H4 (cell line): ENCODE data around the gene PPP2R1B. TPM values are rescaled to one million over a fixed set of nuclear protein-coding genes. Genes with fewer than 3 reads are reported as not detected.
"Not testable (repeated sequence)": the region's sequence is repeated elsewhere in the genome, so short reads cannot be mapped to it uniquely, and the experiment has no call there.

Experiments
- DNase-seq: peaks from one replicate; pipeline ENCODE4 v3.0.0-alpha.2; 2015; ENCODE audit warnings: low spot score
- total RNA-seq: library from RNA; depleted of rRNA; stranded (reverse); fragments of >200 nt; shearing (Covaris generic); gene quantifications from 2 replicates; pipeline ENCODE4 v1.2.3, GENCODE V29; 2014

Gene PPP2R1B
- total RNA-seq, 1 experiment from 2014 or later: 42.4 TPM

DNA sequence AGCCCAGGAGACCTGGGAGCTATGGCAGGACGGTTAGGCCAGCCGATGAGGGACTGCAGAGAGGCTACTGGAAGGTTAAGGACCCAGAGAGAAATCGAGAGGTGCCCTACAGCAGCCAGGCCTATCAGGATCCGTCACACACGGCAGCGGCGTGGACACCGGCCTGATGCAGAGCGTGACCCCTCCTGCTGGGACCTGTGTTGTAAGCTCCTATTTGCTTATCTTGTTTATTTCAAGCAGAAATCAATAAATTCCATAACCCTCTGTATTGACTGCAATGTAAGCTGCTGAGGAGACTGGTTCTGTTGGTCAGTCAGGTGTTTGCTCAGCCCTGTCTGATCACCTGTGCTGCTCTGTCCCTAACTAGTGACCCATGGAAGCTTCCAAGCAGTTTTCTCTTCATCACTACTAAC lies 39.9 kb downstream of the PPP2R1B start:
- DNase-seq: no peak

DNA sequence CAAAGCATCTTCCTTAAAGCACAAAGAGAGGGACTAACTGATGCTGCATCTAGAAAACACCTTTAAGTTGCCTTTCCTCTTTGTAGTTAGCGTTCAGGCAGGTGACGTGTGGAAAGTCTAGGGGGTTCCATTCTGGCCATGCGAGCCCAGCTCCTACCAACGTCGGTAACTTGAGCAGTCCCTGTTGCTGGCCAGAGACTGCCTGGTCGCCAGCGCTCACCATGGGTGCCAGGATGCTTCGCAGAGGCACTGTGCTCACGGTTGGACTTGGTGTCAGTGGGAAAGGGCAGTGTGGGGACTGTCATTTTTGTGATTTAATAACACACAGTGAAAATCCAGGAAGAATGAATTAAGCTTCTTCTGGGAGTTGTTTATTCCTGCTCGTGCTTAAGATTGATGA lies 40.6 kb downstream of the PPP2R1B start:
- DNase-seq: no peak

DNA sequence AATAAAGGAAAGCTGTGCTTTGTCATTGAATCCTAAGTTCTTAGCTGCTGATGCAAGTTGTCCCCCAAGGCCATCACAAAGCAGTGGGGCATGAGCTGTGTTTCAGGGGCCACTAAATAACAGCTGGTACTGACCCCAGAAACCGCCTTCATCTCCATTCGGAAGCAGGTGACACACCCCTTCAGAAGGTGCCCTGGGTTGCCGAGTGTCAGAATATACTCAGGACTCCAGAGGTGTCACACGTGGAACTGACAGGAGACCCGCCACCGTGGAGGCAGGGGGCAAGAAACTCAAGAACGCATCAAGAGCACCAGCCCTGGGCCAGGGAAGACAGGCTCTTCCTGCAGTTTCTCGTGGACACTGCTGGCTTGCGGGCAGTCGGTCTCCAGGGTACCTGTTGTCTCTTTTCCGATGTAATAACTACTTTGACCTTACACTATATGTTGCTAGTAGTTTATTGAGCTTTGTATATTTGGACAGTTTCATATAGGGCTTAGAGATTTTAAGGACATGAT lies 41.5 kb downstream of the PPP2R1B start:
- DNase-seq: no peak

DNA sequence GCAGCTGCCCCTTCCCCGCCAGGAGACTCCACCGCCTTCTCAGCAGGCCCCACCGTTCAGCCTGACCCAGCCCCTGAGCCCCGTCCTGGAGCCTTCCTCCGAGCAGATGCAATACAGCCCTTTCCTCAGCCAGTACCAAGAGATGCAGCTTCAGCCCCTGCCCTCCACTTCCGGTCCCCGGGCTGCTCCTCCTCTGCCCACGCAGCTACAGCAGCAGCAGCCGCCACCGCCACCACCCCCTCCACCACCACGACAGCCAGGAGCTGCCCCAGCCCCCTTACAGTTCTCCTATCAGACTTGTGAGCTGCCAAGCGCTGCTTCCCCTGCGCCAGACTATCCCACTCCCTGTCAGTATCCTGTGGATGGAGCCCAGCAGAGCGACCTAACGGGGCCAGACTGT lies 42.6 kb downstream of the PPP2R1B start:
- no peak for DNase-seq

DNA sequence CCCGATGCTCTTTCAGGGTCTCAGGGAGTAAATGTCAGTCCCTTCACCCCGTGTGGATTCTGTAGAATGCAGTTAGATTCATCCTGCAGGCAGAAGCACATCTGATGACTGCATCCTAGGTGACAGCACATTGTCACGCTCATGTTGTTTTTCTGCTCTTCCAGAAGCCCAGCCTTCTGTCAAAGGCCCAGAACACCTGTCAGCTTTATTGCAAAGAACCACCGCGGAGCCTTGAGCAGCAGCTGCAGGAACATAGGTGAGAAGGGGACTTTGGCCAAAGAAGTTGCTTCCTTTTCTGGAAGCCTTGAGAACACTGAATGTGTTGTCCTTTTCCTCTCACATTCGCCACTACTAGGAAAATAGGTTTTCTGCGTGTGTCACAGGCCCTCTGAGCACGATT lies 43.7 kb downstream of the PPP2R1B start:
- no peak for DNase-seq

DNA sequence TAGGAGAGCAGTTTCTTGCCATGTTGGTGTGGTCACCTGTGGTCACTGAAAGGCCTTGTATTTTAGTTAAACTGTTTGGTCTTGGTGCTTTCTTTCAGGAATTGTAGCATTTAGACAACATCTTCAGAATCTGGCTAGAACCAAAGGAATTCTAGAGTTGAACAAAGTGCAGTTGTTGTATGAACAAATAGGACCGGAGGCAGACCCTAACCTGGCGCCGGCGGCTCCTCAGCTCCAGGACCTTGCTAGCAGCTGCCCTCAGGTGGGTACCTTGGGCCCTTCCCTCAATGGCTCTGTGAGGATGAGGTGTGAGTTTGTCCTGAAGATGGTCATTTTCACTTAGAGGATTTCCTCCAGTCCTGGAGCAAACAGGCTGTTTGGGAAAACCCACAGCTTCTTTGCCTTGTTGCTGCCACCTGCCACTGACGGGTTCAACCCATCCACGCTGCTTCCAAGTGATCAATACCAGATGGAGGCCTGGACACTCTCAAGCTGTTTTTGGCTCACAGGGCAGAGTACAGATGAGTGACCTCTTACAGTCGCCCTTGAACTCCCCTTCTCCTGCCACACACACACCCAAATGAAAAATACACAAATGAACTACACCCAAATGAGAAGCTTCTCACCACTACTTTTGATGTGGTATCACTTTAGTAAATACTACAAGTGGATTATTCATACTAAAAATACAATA lies 45.2 kb downstream of the PPP2R1B start:
- no peak for DNase-seq

DNA sequence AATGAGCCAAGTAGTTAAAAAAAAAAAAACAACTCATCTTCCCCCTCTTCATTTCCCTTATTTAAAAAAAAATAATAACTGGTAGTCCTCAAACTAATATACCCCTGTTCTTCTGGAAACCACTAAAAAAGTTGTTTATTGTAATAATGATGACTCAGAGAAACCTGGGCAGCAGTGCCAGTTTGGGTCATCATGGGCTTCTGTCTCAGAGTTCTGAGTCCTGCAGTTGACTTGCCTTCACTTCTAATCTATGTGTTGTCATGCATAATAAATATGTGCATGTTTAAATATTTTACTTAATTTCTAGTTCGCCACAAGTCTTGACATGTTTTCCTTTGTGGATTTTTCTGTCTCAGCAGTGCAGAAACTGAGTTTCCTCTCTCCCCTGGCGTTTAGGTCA lies 46.8 kb downstream of the PPP2R1B start:
- DNase-seq: no peak

DNA sequence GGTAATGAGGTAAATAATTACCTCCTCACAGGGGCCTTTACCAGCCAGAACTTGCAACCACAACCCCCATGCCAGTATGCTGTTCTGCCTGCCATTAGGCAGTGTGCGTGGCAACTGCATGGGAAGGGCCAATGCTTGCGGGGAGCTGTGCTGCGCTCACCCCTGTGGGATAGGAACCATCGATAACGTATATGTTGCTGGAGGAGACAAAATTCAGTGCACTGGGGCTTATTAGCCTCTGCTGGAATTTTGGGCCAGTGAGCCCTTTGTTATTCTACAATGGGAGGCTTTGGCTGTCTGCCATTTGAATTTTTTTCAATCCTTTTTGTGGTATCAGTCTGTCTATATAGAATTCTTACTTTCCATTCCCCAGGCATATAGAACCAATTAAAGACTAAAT lies 47.3 kb downstream of the PPP2R1B start:
- no peak for DNase-seq

DNA sequence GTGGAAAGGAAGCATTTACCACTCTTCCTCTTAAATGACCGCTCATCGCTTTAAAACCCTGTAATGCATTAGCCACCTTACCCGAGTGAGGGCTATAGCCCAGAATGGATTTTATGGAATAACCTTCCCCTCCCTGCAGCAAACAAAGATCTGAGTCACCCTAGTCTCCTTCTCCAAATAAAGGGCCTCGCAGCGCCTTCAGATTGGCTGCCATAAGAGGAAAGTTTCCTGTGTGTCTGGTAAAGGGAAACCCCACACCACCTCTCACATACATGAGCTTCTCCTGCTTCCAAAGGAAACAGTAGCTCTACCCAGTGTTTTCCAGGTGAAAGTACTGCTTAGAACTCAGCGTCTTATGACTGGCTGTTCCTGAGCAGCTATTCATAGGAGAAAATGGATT lies 47.8 kb downstream of the PPP2R1B start:
- DNase-seq: peak; percentile 87

DNA sequence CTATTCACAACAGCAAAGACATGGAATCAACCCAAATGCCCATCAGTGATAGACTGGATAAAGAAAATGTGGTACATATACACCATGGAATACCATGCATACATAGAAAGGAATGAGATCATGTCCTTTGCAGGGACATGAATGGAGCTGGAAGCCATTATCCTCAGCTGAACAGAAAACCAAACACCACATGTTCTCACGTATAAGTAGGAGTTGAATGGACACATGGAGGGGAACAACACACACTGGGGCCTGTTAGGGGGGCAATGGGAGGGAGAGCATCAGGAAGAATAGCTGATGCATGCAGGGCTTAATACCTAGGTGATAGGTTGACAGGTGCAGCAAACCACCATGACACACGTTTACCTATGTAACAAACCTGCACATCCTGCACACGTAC lies 48.5 kb downstream of the PPP2R1B start:
- DNase-seq: not testable (repeated sequence)

DNA sequence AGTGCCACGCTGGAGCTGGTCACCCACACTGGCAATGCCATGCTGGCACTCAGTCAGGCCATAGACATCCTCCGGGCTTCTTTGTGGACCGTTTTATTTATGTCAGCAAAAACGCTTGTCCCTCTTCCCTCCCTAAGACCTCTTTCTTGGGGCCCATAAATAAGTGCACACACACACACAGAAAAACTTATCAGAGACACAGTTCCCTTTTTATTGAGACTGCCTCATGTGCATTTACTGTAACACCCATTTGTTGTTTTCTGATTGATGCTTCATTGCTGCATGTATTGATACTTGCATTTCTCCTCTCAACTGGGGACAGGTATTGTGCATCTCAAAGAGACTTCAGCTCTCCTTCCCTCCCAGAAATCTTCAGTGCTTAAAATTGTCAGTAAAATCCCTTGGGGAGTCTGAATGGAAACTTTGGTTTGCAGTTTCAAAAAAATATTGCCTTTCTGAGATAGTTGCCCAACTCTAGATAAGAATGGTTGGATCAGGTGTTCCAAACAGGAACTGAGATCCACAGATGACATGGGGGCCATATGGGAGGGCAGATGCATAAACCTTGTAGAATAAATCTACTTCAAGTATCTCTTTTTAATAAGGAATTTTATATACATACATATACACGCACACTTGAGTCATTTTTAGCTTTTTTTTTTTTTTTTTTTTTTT lies 50.9 kb downstream of the PPP2R1B start:
- no peak for DNase-seq

DNA sequence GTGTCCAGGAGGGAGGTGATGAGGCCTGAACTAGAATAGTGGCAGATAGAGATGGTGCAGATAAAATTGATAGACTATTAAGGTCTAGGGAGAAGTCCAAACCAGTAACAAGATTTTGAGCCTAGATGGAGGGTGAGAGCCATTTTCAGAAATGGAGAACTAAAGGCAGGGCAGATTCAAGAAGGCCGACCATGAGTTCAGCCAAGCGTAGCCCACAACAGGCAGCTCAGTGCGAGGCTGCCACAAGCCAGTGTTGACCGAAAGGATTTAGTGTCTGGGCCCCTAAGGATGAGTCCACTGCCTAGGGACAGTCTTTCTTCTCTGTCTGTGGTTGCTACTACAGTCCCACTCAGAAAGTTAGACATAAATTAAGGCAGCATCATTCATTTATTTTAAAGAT lies 51.7 kb downstream of the PPP2R1B start:
- DNase-seq: no peak

DNA sequence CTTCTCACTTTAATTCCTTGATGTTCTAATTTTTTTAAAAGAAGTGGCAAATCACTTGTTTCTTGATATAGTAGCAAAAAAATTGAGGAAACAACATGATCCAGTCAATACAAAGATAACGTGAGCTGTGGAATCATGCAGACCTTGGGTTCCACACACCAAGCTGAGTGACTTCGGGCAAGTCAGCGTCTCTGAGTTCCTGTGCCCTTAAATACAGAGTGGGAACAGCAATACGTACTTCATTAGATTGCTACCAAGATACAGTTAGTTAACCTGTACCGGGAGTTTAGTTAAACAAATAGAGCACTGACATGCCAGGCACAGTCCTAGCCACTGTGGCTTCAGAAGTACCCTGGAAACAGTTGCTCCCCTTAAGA lies 58.5 kb downstream of the PPP2R1B start:
- DNase-seq: no peak

DNA sequence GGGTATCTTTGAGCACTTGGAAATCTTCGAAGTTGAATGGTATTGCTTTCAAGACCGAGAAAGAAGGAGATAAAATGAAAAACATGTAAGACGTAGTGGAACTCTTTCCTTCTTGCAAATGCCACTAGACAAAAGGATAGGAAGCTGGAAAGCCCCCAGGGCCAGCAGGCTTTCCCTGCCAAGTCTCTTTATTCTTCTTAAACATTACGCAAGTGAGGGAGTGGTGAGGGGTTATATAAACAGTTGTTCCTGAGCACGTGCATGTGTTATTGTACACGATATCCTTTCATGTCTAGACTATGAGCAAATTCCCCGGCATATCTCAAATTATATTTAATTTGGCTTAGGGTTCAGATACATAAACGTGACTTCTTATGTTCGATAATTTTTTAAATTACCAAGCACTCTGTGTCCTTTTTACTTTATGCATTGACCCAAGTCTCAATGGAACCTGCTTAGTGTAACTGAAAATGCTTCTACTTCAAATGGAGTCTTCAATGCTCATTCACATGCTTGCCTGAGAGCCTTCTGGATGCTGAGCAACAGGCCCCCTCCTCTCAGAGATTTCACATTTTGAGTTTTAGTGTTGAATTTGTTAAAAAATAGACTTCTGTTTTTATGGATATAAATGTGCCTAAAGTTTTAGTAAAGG lies 59.0 kb downstream of the PPP2R1B start:
- DNase-seq: peak; percentile 78

DNA sequence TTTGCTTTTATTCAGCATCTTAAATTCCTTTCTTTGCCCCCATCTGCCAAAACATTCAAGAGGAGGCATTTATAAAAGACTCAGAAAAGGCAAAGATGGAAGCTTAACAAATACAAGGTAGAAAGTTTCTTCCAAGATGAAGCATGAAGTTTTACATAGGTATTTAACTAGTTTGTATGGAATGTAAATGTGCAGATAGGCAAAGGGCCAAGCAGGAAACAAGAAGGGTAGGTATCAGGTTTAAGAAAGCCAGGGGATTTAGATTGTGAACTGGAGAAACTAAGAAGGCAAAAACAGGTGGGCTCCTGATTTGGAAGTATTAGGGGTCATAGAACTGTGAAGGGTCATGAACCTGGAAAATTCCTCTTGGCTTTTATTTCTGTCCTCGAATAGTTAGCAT lies 62.6 kb downstream of the PPP2R1B start:
- DNase-seq: no peak

DNA sequence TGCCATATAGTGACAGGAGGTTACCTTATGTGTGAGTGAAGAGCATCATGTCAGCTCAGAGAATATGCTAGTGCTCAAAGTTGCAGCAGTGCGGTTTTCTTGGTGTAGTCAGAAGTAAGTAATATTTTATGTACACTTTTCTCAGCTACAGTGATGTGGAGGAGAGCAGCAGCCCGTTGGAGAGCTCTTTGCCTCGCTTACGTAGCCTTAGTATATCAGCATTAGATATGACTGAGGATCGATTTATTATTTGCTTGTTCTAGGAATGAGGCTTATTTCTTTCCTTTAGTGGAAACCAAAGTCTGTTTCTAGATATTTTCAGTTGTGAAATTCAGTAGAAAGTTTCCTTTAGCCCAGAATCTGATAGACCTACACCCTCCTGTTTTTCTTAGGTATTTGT lies 63.6 kb downstream of the PPP2R1B start:
- DNase-seq: no peak

DNA sequence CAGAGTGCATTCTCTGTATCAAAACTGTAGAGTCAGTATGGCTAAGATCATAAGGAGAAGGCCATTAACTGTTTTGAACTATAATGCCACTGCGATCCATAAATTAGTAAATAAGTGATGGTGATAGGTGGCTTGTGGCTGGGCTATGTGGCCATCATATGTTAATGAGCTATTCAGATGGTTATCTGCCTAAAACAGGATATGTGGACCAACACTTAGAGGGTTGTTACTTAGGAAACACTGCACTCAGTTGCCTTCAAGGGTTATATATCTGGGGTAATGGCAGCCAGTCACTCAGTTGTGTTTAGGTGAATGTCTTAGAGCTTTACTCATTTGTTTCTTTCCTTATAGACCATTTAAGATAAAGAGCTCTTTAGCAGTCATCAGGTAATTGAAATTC lies 66.0 kb downstream of the PPP2R1B start:
- no peak for DNase-seq

DNA sequence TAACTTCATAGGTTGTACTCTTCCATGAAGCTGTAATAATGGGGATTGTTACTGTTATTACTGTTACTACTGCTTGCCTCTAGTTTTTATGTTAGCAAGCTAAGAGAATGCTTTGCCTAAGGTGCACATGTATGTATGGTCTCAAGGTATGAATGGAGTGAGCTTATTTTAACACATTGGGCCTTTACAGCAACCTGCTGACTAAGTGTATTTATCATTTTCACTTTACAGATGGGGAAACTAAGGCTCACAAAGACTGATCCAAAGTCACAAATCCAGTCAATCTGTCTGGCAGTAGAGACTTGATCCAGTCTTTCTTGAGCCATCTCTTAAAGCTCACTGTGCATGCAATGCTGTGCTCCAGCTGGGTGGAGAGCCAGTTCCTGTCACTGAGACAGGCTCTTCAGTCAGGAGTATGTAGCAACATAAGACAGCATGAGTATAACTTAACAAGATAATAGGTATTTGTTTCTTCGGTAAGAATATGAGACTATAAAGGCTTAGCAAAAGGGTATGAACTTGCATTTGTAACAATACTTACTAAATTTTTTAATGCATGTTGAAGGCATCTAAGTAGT lies 66.5 kb downstream of the PPP2R1B start:
- DNase-seq: no peak

DNA sequence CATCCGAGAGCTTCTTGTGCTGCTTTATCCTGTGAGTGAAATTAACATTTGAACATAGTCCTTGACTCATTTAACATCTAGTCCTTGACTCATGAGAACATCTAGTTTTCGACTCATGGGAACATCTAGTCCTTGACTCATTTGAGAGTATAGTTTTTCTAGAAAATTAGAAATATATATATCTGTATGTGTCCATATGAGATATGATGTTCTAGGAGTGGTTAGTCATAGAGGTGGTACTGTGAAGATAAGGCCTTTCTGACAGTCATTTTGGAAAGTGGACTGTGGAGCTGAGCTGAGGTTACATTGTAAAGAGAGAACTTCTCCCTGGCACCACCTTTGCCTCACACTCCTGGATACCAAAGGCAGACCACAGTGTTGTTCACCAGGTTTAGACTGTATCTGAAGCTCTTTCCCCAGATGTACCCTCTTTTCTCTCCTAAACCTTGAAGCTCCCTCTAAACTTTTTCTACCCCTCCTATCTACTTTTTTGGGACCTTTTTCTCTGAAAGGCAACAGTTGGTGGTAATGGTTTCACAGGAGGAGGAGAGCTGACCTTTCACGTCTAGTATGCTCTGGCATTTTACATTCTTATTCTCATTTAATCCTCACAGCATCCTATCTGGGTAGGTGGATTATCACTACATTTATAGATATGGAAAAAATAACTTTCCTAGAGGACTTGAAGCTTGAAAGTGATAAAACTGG lies 67.2 kb downstream of the PPP2R1B start:
- DNase-seq: no peak

DNA sequence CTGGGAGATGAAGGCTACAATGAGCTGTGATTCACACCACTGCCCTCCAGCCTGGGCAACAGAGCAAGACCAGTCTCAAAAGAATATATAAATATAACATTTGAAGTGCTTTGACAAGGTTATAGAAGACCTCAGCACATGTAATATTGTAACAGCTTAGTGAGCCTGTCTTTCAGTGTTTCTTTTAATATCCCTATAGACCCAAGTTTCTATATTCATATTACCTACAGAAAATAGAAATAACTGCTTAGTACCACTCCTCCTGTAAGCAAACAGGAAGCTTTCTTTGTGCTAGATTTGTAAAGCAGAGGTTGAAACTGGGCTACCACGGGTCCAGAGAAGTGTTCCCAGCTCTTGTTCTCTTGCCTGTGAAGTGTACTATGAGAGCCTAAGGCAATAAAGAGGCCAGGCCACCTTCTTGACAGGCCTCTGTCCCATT lies 68.2 kb downstream of the PPP2R1B start:
- DNase-seq: no peak

DNA sequence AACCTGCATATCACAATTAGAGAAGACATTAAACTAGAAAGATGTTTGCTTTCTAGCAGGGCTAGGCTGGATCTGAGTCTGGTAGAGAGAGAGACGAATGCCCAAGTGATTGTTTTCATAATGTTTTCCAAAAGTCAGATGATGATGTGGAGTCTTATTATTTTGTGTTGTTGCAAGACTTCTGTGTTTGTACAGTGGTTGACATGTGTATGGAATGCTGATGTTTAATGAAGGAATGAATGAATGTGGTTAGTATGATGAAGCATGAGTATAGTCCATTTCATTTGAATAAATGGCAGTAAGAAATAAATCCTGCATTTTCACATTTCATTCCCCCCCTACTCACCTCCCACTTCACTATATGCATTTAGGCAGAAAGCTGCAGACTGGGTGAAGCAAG lies 69.6 kb downstream of the PPP2R1B start:
- DNase-seq: no peak

DNA sequence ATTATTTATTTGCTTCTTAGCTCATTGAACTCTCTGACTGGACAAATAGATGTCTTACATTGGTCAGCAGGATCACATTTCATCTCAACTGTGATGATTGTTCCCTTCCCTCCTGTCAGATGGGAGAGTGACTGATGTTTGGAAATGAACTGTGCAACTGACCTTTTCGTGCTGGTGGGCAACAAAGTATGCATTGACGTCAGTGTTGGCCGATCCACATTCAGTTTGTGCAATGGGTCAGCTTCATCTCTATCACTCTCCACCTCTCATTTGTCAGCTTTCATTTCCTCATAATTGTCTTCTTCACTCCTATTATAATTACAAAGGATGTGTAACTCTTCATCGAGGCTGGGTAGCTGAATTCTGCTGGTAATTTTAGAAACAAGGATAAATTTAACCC lies 71.3 kb downstream of the PPP2R1B start:
- no peak for DNase-seq
